ENCODE data around the gene NT5E. TPM values are rescaled to one million over a fixed set of nuclear protein-coding genes. Genes with fewer than 3 reads are reported as not detected.
A peak's percentile ranks its signal among the peaks of the same experiment; 100 is the strongest.

Gene NT5E
- total and polyA plus RNA-seq, 9 donors = 29.3 to 68.7 (median 47.4) TPM

GRCh38 chr6:85460154-85460920 is 10.5 kb downstream of the NT5E start:
- Histone ChIP-seq H3K27me3 (no peaks in the 10 kb centered on the region), H3K36me3 (no peaks in the 10 kb centered on the region), H3K9me3 (no peaks in the 10 kb centered on the region), H3K4me3 (no peak overlapping the region), H3K4me1 (ENCODE audit: insufficient read depth) (peaks cover 23% of the 10 kb centered on the region), H3K27ac (peak overlapping the region; percentile 70 to 88)
- DNase-seq = peak in 1 of 5 donors; percentile 31
- 37 to 38% (median 37%) methylated on average over 4 of the region's 4 CpGs for WGBS, 3 donors
- intact Hi-C loops (cut with DNase I) = loop anchor here in 1 of 4 donors (5.0 kb wide), 1 partner anchor 58 kb away; no protein-coding TSS in a partner anchor
- TF ChIP-seq EP300 (IDR thresholded peaks at IDR 0.05) (no peak), POLR2A (IDR thresholded peaks at IDR 0.05) (no peak)
- TF ChIP-seq, protein P1, sequence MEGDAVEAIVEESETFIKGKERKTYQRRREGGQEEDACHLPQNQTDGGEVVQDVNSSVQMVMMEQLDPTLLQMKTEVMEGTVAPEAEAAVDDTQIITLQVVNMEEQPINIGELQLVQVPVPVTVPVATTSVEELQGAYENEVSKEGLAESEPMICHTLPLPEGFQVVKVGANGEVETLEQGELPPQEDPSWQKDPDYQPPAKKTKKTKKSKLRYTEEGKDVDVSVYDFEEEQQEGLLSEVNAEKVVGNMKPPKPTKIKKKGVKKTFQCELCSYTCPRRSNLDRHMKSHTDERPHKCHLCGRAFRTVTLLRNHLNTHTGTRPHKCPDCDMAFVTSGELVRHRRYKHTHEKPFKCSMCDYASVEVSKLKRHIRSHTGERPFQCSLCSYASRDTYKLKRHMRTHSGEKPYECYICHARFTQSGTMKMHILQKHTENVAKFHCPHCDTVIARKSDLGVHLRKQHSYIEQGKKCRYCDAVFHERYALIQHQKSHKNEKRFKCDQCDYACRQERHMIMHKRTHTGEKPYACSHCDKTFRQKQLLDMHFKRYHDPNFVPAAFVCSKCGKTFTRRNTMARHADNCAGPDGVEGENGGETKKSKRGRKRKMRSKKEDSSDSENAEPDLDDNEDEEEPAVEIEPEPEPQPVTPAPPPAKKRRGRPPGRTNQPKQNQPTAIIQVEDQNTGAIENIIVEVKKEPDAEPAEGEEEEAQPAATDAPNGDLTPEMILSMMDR (IDR thresholded peaks at IDR 0.05) = no peak

DNA sequence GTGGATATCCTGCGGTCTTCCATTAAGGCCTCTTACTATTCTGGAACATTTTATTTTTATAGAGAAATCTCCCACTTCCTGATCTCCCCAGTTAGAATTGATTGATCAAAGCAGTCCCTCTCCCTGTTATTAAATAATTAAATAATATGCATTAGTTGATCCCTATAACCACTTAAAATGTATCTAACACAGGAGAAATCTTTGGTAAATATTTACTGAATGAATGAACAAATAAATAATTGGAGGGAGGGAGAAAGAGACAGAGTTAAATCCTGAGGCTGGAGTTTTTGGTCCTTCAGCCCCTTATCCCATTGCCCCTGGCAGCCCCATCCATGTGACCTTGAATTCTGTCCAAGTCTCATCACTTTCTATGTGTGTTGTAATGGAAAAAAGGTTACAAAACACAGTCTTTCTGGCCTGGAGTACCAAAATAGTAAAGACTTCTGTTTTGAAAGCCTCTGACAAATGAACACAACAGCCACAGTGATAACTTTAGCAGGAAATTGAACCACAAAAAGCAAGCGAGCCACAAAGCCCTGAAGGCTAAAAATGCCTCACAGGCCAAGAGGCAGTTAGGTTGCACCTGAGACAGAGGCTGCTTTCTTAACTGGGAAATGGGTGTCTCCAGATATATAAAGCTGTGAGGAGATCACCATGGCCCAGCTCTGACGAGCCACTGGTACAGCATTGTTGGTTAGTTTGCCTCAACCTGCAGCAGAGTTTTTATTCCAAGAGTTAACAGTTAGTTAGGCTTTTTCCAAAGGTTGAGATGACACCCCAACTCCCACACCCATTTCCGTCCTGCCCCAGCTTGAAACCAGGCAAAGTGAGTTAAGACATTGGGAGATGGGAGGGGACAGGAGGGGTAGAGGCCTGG is 11.3 kb downstream of the NT5E start:
- no peaks in the 10 kb centered on the region for H3K9me3 ChIP-seq
- intact Hi-C loops (cut with DNase I) = loop anchor here in 1 of 4 donors (5.0 kb wide), 1 partner anchor 59 kb away; no protein-coding TSS in a partner anchor
- no peaks in the 10 kb centered on the region for H3K36me3 ChIP-seq
- no peak overlapping the region for H3K4me3 ChIP-seq
- peaks cover 23% of the 10 kb centered on the region for H3K4me1 ChIP-seq (ENCODE audit: insufficient read depth)
- WGBS, 3 donors = 17 to 27% (median 18%) methylated on average over 4 of the region's 4 CpGs
- peak; percentile 21 for TF ChIP-seq POLR2A (IDR thresholded peaks at IDR 0.05)
- TF ChIP-seq EP300 (IDR thresholded peaks at IDR 0.05) = no peak
- H3K27ac ChIP-seq = peak overlapping the region; percentile 70 to 88
- no peaks in the 10 kb centered on the region for H3K27me3 ChIP-seq
- peak; percentile 66 to 86 (median 78) for DNase-seq

DNA sequence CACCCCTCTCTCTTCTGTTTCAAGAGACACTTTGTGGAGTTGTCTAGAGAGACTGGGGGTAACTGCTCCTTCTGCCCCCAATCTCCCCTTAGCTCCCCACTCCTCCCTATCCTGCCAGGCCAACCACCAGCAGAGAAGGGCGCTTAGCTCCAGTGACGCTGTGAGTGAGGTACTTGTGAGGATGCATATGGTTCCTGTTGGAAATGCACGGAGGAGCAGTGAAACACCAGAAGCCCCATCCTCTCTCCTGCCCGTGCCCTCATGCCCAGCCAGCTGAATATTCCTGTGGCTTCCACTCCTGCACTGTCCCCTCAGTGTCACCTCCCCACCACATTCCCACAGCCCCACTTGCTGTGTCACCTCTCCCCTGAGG is 11.9 kb downstream of the NT5E start:
- no peaks in the 10 kb centered on the region for H3K36me3 ChIP-seq
- intact Hi-C loops (cut with DNase I) = loop anchor here in 1 of 4 donors (5.0 kb wide), 1 partner anchor 59 kb away; no protein-coding TSS in a partner anchor
- H3K27me3 ChIP-seq = no peaks in the 10 kb centered on the region
- peak overlapping the region; percentile 70 to 88 for H3K27ac ChIP-seq
- H3K4me1 ChIP-seq (ENCODE audit: insufficient read depth) = peaks cover 23% of the 10 kb centered on the region
- TF ChIP-seq POLR2A (IDR thresholded peaks at IDR 0.05) (no peak), EP300 (IDR thresholded peaks at IDR 0.05) (no peak)
- TF ChIP-seq, protein P1 (IDR thresholded peaks at IDR 0.05) = no peak
- H3K9me3 ChIP-seq = no peaks in the 10 kb centered on the region
- no peak for DNase-seq
- 72 to 91% (median 88%) methylated on average over 4 of the region's 4 CpGs for WGBS, 3 donors
- H3K4me3 ChIP-seq = no peak overlapping the region

DNA sequence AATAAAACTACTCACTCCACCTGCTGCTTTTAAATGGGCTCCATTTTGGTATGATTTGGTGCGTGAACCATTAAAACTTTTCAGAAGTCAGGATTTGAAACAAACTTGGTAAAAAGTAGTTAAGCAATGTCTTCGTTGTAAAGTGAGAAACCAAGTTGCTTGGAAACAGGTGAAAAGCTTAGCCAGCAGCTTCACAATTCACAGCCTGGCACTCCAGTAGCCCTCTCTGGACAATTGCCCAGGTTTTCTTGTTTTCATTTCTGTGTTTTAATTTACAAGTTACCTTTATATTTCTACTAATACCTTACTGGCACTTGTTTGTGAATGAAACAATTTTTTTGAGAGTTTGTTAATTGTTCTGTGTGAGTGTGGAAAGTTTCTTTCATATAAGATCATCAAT is 12.8 kb downstream of the NT5E start:
- Histone ChIP-seq H3K36me3 (no peaks in the 10 kb centered on the region), H3K4me1 (ENCODE audit: insufficient read depth) (peaks cover 23% of the 10 kb centered on the region), H3K27me3 (no peaks in the 10 kb centered on the region), H3K9me3 (no peaks in the 10 kb centered on the region), H3K4me3 (no peak overlapping the region), H3K27ac (peak overlapping the region in 1 of 2 donors; percentile 88)
- no peak for DNase-seq
- TF ChIP-seq, protein P1 (IDR thresholded peaks at IDR 0.05) = no peak
- no peak for TF ChIP-seq EP300 (IDR thresholded peaks at IDR 0.05)
- TF ChIP-seq POLR2A (IDR thresholded peaks at IDR 0.05) = no peak
- WGBS, 3 donors = 58 to 91% (median 85%) methylated on average over 2 of the region's 2 CpGs
- intact Hi-C loops (cut with DNase I) = loop anchor here in 1 of 4 donors (5.0 kb wide), 1 partner anchor 60 kb away; no protein-coding TSS in a partner anchor
